GM19099 (cell line): Measurements from ENCODE around the gene BRIP1.

Experiments used
- POLR2A ChIP-seq: IDR thresholded peaks from 3 replicates; pipeline ENCODE4 v1.6.1; 2011; ENCODE audit warnings: low read depth; ENCODE audit not compliant: insufficient read length; ENCODE audit errors: extremely low read depth

Gene BRIP1

DNA sequence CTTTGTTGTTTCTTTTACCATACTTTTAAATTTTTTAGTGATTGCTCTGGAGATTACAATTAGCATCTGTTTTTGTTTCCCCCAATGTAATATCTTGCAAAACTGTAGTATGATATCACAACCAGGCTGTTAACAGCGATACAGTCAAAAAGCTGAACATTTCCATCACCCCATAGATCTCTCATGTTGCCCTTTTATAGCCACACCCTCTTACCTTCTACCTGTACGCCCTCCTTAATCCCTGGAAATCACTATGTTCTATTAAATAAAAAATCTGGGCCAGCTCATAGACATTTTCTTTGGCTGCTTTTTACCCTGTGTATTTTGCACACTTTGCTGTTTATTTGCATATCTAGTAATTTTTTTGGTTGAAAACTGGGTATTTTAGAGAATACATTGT lies 205.1 kb downstream of the BRIP1 start:
- TF ChIP-seq POLR2A: no peak

GRCh38 chr17:61657338-61657737 lies 206.0 kb downstream of the BRIP1 start:
- TF ChIP-seq POLR2A: no peak

GRCh38 chr17:61656721-61657217 lies 206.6 kb downstream of the BRIP1 start:
- no peak for TF ChIP-seq POLR2A

DNA sequence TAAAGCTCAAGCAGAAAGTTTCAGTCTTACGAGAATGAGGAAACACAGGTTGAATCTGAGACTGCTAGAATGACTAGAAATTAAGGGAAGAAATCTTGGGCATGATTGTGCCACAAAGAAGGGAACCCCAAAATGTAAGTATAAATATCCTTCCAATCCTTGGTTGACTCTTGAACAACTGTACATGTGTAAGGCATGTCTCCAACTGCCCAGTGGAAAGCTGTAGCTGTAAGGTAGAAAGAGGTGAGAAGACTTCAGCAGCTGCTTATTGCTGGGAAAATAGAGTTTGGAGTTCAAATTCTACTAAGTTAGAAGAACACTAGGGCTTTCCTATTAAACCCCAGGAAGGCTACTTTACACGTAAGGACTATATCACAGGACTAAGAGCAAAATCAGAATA lies 212.6 kb downstream of the BRIP1 start:
- no peak for TF ChIP-seq POLR2A

DNA sequence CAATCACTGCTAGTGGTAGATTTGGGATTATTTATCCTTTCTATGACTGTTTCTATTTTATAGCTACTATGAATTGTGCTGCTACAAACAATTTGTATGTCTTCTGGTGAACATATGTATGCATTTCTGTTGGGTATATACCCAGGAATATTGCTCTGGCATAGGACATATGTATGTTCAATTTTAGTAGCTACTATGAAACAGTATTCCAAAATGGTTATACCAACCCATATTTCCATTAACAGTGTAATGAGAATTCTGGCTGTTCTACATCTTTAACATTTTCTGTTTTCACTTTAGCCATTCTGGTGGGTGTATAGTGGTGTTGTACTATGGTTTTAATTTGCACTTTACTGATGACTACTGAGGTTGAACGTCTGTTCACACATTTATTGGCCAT lies 214.7 kb downstream of the BRIP1 start:
- TF ChIP-seq POLR2A: no peak

DNA sequence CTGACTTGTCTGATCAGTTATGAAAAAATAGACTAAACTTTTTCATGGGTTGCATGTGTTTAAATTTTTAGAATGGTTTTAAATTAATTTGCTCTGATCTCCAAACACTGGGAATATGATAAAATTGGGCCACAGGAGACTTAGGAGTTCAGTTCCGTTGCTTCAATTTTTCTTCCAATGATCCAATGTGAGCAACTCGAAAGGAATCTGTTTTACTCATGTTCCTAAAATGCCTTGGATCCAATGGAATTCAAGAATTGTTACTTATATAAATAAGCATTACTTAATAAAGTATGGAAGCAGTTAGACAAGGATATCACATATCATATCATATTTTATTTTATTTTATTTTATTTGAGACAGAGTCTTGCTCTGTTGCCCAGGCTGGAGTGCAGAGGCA lies 216.3 kb downstream of the BRIP1 start:
- no peak for TF ChIP-seq POLR2A

DNA sequence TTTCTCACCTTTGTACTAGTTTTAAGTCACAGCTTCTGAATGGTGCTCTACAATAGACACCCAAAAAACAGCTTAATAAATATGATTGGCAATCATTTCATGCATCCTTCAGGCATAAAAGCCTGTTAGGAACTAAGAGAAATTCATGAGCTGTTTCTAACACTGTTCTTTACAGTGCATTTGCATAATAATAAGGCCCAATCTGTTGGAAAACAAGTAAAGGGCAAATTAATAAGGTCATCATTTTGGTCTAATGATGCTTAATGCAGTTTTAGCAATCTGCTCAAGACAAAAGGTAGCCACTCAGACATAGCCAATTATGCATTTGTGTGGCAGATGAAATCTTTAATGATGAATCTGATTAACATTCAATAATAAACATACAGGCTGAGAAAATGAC lies 216.8 kb downstream of the BRIP1 start:
- no peak for TF ChIP-seq POLR2A

DNA sequence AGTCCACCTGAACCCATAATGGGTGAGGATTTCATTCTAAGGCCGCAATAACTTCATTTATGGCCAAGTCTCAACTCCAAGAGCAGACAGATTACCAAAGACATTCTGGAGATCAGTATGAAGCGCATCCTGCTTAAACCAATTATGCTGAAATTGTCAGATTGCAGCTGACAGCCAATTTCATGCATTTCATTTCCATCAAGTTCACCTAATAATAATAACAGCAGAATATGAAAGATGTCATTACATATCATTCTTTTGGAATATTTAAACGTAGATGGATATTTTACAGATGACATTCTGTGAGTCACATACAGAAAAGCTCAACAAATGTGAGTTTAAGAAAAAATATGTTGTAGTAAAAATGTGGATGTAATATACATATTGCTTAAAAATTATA lies 217.4 kb downstream of the BRIP1 start:
- TF ChIP-seq POLR2A: no peak

GRCh38 chr17:61644800-61645774 lies 218.2 kb downstream of the BRIP1 start:
- TF ChIP-seq POLR2A: no peak

DNA sequence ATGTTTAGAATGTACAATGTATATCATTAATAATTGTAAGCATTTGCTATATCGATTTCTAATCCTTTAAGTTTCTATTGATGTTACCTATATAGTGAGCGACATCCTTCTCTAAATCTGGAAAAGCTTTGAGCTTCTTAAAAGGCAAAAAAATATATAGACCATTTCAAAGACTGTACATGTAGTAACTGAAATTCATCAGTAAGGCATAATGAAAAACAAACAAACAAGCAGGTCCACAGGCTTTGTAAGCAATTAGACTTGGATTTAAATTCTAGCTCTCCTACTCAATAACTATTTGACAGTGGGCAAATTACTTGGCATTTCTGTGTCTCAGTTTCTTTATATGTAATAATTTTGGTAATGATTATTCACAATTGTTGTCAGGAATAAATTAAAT lies 220.6 kb downstream of the BRIP1 start:
- TF ChIP-seq POLR2A: no peak

DNA sequence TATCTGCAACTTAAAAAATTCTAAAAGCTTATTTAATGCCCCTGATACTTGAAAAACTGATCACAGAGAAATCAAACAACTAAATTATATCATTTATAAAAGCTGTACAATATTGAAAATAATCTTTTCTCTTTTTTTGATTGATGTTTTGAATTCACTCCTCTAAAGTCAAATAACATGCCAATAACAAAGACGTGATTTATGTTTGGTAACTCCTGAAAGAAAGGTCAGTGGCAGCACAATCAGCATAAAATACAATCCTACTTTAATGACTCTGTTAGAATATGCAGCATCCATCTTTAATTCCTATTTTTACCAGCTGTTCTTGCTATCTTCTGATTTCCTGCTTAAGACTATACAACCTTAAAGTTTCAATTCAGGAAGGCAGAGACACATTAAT lies 221.6 kb downstream of the BRIP1 start:
- no peak for TF ChIP-seq POLR2A

DNA sequence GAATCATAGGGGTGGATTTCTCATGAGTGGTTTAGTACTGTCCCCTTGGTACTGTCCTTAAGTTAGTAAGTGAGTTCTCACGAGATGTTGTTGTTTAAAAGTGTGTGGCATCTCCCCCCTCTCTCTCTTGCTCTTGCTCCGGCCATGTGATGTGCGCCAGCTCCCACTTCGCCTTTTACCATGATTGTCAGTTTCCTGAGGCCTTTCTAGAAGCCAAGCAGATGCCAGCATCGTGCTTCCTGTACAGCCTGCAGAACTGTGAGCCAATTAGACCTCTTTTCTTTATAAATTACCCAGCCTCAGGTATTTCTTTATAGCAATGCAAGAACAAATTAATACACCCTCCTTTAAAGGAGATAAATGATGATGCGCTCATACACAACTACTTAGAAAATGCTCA lies 222.2 kb downstream of the BRIP1 start:
- no peak for TF ChIP-seq POLR2A

- TF ChIP-seq POLR2A: no peak
Measured at GRCh38 chr17:61639818-61640217, 223.5 kb downstream of the BRIP1 start.

- no peak for TF ChIP-seq POLR2A
Measured at GRCh38 chr17:61638087-61638486, 225.2 kb downstream of the BRIP1 start.

- no peak for TF ChIP-seq POLR2A
Measured at GRCh38 chr17:61635913-61636432, 227.4 kb downstream of the BRIP1 start.

- TF ChIP-seq POLR2A: no peak
Measured at GRCh38 chr17:61634942-61635538, 228.3 kb downstream of the BRIP1 start.
